Amygdala (tissue), 56 donors: Measurements from ENCODE around the gene TDRD6.
"Not testable (repeated sequence)": the region's sequence is repeated elsewhere in the genome, so short reads cannot be mapped to it uniquely, and the experiment has no call there.

Experiments
- DNase-seq, 56 donors: peaks; one replicate each; lab custom pipeline; 2025; lab: John Stamatoyannopoulos, UW

Gene TDRD6

DNA sequence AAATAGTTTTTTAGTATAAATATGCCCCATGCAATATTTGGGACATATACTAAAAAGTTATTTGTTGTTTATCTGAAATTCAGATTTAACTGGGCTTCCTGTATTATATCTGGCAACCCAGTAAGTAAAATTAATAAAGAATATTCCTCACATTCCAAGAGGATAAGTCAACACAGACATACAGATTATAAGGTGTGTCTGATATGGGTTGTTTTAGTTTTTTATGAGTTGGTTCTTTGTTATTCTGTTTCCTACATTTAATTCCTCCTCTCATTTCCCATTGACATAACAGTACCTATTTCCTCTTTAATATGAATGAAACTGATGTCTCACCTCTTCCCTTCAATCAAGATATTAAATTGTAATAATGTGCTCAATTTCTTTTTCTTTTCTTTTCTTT is 49.2 kb downstream of the TDRD6 start:
- DNase-seq: no peak

DNA sequence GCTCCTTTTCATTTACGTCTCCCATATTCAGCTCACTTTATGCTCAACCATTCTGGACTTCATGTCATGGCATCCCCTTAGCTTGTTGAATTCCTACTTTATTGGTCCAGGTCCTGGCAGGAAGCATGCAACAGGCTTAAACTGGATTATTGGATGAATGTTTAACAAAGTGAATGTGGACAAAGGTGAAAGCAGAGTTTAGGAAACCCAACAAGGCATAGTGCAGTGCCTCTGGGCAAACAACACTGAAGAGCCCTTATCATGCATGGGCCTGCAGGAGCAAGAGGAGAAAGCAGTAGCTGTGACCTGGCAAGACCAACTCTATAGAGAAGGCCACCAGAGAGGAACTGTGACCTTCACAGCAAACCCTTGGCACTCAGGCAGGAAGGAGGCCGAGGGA is 53.8 kb downstream of the TDRD6 start:
- DNase-seq: no peak

DNA sequence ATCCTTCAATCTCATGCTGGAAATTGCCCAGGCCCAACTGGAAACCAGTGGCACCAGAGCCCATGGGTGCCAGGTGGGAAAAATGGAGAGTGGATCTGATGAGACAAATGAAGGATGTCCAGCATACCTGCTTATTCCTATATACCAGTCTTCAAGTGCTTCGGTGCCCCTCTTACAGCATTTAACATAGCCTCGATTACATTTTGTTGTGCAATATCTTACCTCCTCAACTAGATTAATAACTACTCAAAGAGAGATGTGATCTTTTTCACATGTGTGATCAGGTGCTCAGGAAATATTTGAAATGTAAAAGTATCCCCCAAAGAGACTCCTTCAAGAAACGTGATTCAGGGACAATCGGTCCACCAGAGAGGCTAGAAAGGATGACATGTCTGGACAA is 54.2 kb downstream of the TDRD6 start:
- DNase-seq: no peak

DNA sequence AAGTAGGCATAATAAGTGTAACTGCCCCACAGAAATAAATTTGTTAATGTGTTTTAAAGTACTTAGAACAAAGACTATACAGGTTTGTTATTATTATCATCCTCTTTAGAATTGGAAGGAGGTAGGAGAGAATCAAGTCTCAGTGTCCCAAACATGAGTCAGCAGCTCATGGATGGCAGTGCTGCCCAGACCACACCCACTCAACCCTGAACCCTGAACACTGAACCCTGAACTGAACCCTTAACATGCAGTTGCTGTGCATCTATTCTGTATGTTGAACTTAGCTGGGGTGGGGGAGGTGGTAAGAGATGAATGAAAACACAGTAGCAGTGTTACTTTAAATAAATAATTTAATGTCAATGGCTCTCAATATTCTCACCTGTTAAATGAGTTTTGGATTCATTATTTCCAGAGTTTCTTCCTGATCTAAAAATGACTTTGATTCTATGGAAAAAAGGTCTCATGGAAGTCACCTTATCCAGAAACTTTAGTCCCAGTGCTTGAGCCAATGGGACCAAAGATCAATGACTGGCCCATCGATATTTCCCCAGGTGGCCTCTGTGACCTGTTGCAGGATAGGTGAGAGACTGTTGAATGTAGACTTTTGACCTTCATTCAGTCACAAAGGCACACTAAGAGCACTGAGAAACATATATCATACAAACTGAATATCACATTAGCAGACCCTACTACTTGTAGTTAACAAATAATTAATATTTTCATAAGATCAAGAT is 55.9 kb downstream of the TDRD6 start:
- DNase-seq: no peak

DNA sequence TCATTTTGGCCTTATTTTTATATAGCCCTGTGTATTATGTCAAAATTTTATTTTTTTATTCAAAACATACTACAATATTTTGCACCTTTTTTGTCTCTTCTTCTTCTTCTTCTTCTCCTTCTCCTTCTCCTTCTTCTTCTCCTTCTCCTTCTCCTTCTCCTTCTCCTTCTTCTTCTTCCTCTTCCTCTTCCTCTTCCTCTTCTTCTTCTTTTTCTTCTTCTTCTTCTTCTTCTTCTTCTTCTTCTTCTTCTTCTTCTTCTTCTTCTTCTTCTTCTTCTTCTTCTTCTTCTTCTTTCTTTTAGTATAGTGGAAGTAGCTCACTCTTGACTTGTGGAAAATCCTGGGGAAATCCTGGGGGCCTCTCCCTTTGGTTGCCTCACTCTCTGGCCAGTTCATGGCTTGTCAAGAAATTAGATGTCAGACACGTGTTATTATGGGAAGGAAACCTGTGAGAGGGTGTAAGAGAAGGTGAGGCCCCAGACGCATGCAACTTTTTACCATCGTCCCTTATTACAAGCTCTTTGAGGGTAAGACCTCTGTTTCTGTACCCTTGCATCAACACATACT is 56.6 kb downstream of the TDRD6 start:
- DNase-seq: not testable (repeated sequence)

DNA sequence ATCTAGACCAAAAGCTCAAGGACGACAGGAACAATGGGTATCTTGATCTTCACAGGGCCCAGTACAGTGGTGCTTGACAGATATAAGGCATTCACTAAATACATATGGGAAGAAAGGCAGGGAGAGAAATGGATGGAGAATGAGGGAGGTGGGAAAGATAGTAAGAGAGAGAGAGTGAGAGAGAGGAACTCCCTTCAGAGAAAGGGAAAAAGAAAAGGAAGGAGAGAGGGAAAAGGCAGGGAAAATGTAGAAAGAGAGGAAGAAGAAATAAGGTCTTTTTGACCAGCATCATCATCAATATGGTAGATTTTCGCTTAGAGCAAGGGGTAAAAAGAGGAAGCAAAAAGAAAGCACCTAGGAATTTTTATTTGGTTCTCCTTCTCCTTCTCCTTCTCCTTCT is 58.3 kb downstream of the TDRD6 start:
- DNase-seq: no peak

DNA sequence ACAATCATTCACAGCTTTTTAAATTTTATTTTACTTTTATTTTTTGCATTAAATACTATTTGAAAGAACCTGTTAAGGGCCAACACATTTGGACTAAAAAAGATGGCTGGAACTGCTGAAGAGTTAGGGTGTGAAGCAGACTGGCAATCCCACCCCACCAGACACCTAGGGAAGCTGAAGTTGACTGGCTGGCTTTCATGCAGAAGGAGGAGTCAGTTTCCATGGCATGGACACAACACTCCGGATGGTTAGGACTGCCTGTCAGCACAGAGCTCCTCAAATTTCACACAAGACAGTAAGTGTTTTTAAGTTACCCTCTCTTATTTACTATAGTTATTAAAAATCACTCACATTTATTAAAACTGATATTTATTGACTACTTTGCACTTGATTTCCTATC is 59.0 kb downstream of the TDRD6 start, which contains the start of gene ANKRD66:
Gene ANKRD66, plus strand, starts transcription at position 238 of the 400 bp plus-strand sequence. CDS start 5,016 bp downstream, outside the sequence.
- DNase-seq: peak in 3 of 56 donors; percentile 1

DNA sequence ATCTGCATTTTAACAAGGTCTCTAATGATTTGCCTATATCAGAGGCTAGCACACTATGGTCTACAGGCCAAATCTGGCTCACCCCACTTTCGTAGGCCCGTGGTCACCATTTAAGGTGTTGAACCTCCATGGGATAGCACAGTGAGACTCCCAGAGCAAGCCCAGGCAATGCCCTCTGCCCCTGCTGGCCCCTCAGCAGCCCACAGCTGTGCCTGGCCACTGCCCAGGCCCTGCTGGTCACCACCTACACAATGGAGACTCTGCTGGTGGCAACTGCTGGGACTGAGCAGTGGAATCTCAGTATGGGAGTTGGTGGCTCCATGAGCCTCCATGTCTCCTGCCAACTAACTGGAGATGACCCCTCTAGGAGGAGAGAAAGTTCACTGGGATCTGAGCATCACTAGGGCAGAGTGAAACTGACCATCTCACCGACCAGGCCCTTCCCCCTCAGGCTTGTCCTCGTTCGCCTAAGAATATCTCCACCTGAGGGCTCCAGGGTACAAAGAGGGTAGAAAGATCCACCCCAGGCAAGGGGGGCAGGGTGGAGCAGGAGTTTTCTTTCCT is 61.3 kb downstream of the TDRD6 start:
- DNase-seq: no peak

DNA sequence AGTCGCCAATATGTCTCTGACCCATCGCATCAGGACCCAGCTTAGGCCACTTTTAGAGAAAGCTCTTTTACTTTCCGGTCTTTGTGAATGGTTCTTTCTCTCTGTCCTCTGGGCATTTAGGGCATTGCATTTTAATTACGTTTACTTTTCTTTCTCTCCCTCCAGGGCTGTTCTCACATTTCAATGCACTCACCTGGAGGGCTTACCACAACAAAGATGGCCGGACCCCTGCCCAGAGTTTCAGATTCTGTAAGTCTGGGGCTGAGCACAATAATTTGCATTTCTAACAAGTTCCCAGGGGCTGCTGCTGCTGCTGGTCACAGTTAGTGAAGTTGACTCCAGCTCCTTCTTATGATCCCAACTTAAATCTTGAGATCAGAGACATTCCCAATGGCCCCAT is 62.0 kb downstream of the TDRD6 start:
- DNase-seq: no peak

DNA sequence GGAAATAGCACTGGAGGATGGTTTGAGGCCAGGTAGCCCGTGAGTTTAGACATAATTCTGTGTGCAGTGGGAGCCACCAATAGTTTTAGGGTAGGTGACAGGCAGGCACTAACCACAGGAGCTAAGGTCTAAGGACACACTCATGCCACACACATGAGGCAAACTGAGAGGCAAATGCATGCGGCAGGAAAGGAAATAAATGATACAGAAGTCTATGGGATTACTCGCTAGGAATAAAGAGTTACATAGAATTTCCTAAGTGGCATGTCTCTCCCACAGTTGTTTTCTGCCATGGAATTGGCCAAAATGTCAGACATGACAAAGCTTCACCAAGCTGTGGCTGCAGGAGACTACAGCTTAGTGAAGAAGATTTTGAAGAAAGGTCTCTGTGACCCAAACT is 64.0 kb downstream of the TDRD6 start:
- no peak for DNase-seq
